GM18517 (cell line): ENCODE results near the gene IRS2.
A peak's percentile ranks its signal among the peaks of the same experiment; 100 is the strongest.

Source experiments
- ATAC-seq: cut with Tn5 transposase; IDR thresholded peaks from one replicate; pipeline ENCODE4 v1.9.1; 2021; ENCODE audit warnings: mild to moderate bottlenecking, moderate library complexity; ENCODE audit not compliant: unreplicated experiment

Gene IRS2

GRCh38 chr13:109803825-109804224, 17.4 kb upstream of the IRS2 start:
- no peak for ATAC-seq

GRCh38 chr13:109802936-109803335, 16.6 kb upstream of the IRS2 start:
- ATAC-seq: no peak

DNA sequence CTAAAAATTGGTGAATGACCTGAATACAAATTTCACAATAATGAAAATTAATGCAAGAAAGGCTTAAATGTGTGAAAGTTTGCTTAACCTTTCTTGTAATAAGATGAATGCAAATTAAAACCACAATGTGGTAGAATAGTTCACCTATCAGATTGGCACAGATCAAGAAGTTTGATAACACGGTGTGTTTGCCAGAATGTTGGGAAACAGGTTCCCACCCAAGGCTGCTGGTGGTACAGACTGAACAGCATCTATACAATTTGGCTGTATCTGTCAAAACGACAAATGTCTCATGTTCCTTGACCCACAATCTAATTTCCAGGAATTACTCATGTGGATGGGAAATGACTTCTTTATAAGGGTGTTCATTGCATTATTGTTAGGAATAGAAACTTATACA, 8.6 kb upstream of the IRS2 start:
- ATAC-seq: no peak

DNA sequence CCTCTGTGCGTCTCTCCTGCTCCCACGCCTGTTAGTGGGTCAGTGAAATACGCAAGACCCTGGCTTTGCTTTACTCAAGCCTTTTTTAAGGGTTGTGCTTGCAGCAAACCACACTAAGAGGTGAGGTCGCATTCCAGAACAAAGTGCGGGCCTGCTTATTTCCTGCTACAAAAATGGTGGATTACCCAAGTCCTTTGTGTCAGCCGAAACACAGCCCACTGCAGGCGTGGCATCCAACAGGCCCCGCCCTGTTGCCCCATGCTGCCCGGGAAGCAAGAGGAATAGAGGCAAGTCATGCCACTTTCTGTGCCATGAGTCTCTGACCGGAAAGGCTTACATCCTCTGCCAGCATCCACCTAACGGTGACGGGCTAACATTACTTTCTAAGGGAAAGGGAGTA, 7.7 kb upstream of the IRS2 start:
- no peak for ATAC-seq

DNA sequence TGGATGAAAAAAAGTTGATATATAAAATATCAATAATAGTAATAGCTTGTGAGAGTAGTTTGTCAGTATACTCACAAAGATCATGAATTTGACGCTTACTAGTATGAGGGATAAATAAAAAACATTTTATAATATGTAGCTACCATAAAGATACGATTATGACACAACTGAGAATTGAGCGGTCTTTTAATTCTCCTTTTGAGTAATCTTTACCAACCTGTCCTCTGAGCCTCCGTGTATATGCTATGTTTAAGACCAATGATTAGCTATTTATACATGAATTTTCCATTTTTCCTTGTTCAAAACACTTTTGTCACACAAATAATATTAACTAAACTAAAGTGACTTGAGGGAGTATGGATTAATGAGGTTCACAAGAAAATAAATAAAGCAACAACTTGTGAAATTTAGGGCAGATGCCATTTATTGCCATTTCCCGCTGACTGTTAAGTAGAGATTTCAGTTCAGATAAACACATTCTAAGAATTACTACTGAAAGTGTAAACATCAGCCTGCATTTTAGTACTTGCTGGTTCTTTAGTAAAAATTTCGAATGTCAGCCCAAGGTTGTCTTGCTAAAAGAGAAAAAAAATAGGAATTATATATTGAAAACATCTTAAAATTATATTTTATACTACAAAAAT, 6.2 kb upstream of the IRS2 start:
- ATAC-seq: no peak

DNA sequence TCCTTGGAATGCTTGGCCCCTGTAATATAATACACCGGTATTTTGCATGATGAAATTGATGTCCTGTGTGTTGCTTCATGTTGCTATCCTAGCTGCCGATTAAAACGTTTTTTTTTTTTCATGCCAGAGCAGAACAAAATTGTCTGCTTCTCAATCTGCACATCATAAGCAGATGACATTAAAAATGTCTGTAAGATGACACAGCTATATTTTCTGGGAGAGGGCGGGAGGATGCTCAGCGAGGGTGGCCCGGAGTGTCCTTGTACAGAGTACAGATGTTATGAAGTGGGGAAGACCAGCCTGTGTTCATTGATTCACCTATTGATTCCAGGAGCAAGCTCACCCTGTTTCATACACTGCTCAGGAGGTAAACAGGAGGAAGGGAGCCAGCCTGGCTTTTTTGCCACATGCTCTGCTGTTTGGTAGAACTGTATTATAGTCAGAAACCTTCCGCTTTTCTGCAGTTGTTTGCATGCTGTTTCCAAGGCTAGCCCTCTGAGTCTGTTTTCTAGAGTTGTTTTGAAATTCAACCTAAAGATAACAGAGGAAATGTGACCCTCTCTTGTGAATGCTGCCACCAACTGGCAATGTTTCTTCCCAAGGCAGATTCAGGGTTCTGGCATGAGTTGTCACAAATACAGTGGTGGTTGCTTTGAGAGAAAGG, 4.7 kb upstream of the IRS2 start:
- no peak for ATAC-seq

DNA sequence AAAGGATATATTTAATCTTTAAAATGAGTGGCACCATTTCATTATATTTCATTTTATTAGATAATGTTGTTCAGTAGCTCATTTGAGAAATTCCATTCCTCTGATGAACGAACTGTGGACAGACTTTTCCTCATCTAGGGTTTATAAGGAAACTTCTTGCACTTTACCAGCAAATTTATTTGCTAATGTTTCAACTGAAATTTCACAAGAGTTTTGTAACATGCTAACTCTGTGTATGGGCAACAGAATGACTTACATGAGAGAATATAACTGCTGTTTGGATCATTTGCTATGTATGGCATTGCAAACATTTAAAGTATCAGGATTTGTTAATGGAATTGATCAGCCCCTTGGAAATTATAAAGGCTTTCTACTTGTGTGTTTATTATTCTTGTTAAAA, 3.7 kb upstream of the IRS2 start:
- ATAC-seq: no peak

DNA sequence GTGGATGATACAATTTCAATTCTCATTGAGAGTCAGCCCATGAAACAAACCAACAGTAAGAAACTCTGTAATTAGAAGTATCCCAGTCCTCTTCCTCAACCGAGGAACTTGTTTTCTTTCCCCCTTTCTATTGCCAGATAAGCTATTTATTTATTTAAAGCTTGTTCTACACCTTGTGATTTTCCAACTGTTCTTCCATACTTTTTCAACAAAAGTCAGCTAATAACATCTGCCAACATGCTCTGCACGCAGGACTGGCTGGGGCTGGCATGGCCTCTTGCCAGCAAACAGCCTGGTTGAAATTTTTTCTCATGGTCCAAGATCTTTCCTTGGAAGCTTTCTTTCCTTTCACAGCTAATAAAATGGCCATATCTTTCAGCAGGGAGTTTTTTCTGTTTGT, 2.9 kb upstream of the IRS2 start:
- ATAC-seq: no peak

GRCh38 chr13:109788372-109789111, 2.2 kb upstream of the IRS2 start:
- ATAC-seq: no peak

GRCh38 chr13:109787135-109787954, 962 bp upstream of the IRS2 start:
- ATAC-seq: peak; percentile 10

DNA sequence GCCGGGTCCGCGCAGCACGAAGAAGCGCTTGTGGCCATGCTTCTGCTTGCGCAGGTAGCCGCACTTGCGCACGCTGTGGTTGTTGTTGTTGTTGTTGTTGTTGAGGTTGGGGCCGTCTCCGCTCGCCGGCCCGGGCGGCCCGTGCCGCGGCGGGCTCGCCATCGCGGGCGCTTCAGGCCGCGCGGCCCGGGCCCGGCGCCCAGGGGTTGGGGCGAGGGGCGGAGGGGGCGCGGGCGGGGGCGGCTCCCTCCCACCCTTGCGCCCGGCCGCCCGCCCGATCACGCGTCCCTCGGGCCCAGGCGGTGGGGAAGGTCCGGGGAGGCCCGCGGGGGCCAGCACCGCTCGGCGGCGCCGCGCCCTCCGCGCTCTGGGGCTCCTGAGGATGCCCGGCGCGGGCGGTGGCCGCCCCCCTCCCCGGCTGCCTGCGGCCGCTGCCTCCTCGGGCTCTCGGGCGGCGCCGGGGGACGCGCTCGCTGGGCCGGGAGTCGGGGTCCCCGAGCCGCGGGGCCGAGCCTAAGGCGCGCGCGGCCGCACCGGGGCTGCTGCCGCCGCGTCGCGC, 412 bp downstream of the IRS2 start:
- ATAC-seq: no peak

DNA sequence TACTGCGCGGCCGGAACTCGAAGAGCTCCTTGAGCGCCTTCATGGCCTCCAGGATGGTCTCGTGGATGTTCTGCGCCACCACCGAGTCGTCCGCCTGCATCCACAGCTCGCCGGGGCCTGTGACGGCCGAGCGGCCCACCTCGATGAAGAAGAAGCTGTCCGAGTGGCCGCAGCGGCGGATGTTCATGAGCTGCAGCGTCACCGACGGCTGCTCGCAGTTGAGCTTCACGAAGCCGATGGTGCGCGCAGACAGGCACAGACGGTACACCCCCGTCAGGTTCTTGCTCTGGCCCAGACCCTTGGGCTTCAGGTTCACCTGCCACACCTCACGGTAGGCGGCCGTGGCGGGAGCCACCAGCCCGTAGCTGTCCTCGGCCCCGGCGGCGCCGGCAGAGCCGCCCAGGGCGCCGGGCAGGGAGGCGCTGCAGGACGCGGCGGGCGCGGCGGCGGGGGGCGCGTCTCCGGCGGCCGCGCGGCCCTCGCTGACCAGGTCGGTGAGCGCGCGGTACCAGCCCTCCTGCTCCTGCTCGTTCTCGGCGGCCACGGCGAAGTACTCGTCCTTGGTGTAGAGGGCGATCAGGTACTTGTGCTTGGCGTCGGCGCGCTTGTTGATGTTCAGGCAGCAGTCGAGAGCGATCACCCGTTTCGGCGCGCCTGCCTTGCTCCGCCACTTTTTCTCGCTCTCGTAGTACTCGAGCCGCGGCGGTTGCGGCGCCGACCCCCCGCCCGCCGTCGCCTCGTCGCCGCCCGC, 1.1 kb downstream of the IRS2 start:
- ATAC-seq: no peak

DNA sequence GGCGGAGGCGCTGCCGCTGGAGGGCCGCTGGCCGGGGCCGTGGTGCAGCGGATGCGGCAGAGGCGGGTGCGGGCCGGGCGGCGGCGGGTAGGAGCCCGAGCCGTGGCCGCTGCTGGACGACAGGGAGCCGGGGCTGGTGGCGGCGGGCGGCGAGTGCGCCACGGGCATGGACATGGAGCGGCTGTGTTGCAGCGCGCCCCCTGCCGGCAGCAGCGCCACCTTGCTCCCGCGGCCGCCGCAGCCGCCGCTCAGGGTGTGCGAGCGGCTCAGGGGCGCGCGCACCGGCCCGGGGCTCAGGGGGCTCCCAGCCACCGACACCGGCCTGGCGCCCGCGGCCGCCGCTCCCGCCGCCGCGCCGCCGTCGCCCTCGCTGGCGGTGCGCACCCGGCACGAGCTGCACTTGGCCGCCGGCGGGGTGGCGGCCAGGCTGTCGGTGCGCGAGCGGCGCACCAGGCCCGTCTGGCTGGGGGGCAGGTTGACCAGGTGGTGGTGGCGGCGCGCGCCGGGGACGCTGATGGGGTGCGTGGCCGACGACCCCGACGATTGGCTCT, 1.7 kb downstream of the IRS2 start:
- no peak for ATAC-seq

DNA sequence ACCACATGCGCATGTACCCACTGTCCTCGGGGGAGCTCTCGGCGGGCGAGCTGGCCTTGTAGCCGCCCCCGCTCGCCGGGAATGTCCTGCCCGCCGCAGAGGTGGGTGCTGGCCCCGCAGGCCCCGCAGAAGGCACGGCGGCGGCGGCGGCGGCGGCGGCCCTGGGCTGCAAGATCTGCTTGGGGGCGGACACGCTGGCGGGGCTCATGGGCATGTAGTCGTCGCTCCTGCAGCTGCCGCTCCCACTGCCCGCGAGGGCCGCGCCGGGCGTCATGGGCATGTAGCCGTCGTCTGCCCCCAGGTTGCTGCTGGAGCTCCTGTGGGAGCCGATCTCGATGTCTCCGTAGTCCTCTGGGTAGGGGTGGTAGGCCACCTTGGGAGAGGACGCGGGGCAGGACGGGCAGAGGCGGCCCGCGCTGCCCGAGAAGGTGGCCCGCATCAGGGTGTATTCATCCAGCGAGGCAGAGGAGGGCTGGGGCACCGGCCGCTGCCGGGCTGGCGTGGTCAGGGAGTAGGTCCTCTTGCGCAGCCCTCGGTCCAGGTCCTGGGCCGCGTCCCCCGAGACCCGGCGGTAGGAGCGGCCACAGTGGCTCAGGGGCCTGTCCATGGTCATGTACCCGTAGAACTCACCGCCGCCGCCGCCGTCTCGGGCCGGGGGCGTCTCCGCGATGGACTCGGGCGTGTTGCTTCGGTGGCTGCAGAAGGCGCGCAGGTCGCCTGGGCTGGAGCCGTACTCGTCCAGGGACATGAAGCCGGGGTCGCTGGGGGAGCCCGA, 2.4 kb downstream of the IRS2 start:
- ATAC-seq: no peak

- ATAC-seq: no peak
Observed at GRCh38 chr13:109783447-109783814, 3.0 kb downstream of the IRS2 start.

- no peak for ATAC-seq
Observed at GRCh38 chr13:109782823-109783431, 3.5 kb downstream of the IRS2 start.

GRCh38 chr13:109782066-109782822, 4.1 kb downstream of the IRS2 start:
- ATAC-seq: no peak

GRCh38 chr13:109781384-109782065, 4.9 kb downstream of the IRS2 start:
- ATAC-seq: no peak
